Coronary artery (tissue), 2 donors: Measurements from ENCODE around the gene PIP5K1B.

Experiments
- DNase-seq: peaks from one replicate; pipeline ENCODE4 v3.0.0-alpha.2; 2017; ENCODE audit warnings: low spot score
- H3K27ac ChIP-seq, 2 donors: fragments of 200-600 bp; sonication (generic); one replicate each; pipeline ENCODE4 v1.5.1; 2016 to 2019
- H3K4me3 ChIP-seq: fragments of 200-600 bp; sonication (generic); 2 replicates; pipeline ENCODE4 v1.5.1; 2016; ENCODE audit warnings: mild to moderate bottlenecking, moderate library complexity
- TF ChIP-seq, protein P1 (sequence below): fragments of 200-600 bp; sonication (generic); IDR thresholded peaks from one replicate; pipeline ENCODE4 v1.5.1; 2019; ENCODE audit warnings: antibody characterized with exemption

The PIP5K1B gene

GRCh38 chr9:68733021-68733405 is 28.0 kb downstream of the PIP5K1B start:
- Histone ChIP-seq H3K4me3 (no peak overlapping the region), H3K27ac (no peak overlapping the region)
- no peak for DNase-seq
- TF ChIP-seq, protein P1, sequence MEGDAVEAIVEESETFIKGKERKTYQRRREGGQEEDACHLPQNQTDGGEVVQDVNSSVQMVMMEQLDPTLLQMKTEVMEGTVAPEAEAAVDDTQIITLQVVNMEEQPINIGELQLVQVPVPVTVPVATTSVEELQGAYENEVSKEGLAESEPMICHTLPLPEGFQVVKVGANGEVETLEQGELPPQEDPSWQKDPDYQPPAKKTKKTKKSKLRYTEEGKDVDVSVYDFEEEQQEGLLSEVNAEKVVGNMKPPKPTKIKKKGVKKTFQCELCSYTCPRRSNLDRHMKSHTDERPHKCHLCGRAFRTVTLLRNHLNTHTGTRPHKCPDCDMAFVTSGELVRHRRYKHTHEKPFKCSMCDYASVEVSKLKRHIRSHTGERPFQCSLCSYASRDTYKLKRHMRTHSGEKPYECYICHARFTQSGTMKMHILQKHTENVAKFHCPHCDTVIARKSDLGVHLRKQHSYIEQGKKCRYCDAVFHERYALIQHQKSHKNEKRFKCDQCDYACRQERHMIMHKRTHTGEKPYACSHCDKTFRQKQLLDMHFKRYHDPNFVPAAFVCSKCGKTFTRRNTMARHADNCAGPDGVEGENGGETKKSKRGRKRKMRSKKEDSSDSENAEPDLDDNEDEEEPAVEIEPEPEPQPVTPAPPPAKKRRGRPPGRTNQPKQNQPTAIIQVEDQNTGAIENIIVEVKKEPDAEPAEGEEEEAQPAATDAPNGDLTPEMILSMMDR = no peak

DNA sequence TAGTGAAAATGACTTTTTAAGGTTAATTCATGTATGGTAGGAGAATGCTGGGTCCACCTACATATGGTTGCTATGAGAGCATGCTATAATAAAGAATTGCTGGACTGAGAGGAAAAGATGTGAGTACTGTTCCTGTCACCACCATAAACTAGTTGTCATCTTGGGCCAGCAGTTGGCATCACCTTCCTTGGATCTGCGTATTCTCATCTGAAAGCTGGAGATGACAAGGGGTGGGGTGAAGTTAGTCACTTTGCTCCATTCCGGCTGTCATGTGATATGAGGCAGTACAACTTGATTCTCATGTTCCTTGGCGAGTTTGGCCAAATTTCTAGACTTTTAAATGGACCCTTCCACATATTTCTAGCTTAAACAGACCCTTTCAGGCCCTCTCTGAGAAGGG is 33.3 kb downstream of the PIP5K1B start:
- no peak overlapping the region for H3K4me3 ChIP-seq
- TF ChIP-seq, protein P1 = no peak
- DNase-seq = no peak
- no peak overlapping the region for H3K27ac ChIP-seq

- Histone ChIP-seq H3K27ac (peak overlapping the region in 1 of 2 donors; percentile 22), H3K4me3 (no peak overlapping the region)
- TF ChIP-seq, protein P1 = no peak
- DNase-seq = no peak
Measured at GRCh38 chr9:68739621-68740174, 34.7 kb downstream of the PIP5K1B start.

GRCh38 chr9:68740561-68740960 is 35.5 kb downstream of the PIP5K1B start:
- Histone ChIP-seq H3K27ac (no peak overlapping the region), H3K4me3 (no peak overlapping the region)
- no peak for DNase-seq
- TF ChIP-seq, protein P1 = no peak

GRCh38 chr9:68741234-68741633 is 36.2 kb downstream of the PIP5K1B start:
- no peak for DNase-seq
- no peak overlapping the region for H3K27ac ChIP-seq
- TF ChIP-seq, protein P1 = no peak

GRCh38 chr9:68741704-68742332 is 36.8 kb downstream of the PIP5K1B start:
- Histone ChIP-seq H3K4me3 (no peak overlapping the region), H3K27ac (no peak overlapping the region)
- TF ChIP-seq, protein P1 = no peak
- no peak for DNase-seq

More at GRCh38 chr9:68741234-68741633, 36.2 kb downstream of the PIP5K1B start:
- H3K4me3 ChIP-seq = no peak overlapping the region

DNA sequence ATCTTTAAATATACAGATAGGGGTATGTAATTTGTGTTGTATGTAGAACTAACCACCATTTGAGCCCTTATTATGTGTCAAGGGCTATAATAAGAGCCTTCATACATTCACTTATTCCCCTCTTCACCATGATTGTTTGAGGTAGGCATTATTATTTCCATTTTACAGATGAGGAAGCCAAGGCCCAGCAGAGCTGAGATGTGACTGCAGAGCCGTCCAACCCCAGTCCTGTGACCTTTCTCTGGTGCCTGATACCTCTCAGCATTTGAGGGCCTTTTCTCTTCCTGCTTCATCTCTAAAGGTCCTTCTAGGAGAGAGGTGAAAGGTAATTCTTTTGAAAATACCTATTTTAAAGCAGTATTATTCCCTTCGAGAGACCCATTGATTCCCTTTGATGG is 37.3 kb downstream of the PIP5K1B start:
- H3K27ac ChIP-seq = no peak overlapping the region
- no peak overlapping the region for H3K4me3 ChIP-seq
- TF ChIP-seq, protein P1 = no peak
- DNase-seq = no peak
